C4-2B (cell line): Measurements from ENCODE around the gene SDK2.

Experiments used
- H3K27ac ChIP-seq: fragments of 450-650 bp; 2 replicates; pipeline ENCODE4 v1.5.1; 2017
- ZFX ChIP-seq: fragments of 450-650 bp; IDR thresholded peaks from 2 replicates; pipeline ENCODE4 v1.6.1; 2017
- TF ChIP-seq, protein P1 (sequence below): fragments of 450-650 bp; conservative IDR thresholded peaks from 2 replicates; pipeline ENCODE4 v1.5.1; 2017; ENCODE audit warnings: mild to moderate bottlenecking

Gene SDK2

DNA sequence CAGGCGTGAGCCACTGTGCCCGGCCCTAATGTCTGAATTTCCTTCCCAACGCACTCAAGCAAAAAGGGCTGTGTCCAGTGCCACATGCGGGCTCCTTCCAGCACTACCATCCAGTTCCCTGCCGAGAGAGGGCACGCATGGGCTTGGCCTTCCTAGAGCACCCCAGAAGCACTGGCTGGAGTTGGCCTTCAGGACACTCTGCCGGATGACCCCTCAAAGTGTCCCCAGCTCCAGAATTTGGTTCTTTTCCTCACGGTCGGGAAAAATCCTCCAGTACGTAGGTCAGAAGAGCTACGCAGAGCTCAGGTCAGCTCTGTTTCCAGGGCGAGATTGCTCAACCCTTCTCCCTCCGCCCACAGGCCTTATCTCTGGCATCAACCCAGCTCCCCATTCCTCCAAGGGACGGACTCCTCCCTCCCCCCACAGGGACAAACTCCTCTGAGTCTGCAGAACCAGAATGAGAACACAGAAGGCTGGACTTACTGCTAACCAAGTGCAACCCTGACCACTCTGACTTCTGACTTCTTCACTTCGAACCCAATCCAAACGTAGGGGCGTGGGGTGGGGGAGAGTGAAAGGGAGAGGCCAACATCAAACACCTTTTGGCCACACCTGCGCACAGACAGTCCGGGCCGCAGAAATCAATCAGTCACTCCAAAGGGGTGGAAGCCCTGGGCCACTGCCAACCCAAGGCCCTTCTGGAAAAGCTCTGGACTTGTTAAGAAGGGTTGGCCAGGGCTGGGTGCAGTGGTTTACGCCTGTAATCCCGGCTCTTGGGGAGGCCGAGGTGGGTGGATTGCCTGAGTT is 336.0 kb downstream of the SDK2 start:
- TF ChIP-seq ZFX: no peak
- TF ChIP-seq, protein P1, sequence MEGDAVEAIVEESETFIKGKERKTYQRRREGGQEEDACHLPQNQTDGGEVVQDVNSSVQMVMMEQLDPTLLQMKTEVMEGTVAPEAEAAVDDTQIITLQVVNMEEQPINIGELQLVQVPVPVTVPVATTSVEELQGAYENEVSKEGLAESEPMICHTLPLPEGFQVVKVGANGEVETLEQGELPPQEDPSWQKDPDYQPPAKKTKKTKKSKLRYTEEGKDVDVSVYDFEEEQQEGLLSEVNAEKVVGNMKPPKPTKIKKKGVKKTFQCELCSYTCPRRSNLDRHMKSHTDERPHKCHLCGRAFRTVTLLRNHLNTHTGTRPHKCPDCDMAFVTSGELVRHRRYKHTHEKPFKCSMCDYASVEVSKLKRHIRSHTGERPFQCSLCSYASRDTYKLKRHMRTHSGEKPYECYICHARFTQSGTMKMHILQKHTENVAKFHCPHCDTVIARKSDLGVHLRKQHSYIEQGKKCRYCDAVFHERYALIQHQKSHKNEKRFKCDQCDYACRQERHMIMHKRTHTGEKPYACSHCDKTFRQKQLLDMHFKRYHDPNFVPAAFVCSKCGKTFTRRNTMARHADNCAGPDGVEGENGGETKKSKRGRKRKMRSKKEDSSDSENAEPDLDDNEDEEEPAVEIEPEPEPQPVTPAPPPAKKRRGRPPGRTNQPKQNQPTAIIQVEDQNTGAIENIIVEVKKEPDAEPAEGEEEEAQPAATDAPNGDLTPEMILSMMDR: no peak
- peak overlapping the region; percentile 99 for H3K27ac ChIP-seq

DNA sequence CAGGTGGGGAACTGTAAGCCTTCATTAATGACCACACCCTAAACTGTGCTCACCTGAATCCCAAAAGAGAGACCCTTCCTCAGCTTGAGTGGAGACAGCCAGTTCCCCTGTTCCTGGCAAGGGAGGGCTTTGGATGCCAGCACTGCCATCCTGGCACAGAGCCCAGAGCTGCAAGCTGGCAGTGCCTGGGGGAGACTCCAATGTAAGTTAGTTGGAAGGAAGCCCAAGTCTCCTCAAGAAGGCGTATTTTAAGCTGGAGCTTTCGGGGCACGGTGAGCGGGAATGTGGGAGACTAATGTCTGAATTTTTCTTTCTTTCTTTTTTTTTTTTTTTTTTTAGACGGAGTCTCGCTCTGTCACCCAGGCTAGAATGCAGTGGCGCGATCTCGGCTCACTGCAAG is 337.1 kb downstream of the SDK2 start:
- TF ChIP-seq, protein P1: no peak
- TF ChIP-seq ZFX: no peak
- H3K27ac ChIP-seq: peak overlapping the region; percentile 99

DNA sequence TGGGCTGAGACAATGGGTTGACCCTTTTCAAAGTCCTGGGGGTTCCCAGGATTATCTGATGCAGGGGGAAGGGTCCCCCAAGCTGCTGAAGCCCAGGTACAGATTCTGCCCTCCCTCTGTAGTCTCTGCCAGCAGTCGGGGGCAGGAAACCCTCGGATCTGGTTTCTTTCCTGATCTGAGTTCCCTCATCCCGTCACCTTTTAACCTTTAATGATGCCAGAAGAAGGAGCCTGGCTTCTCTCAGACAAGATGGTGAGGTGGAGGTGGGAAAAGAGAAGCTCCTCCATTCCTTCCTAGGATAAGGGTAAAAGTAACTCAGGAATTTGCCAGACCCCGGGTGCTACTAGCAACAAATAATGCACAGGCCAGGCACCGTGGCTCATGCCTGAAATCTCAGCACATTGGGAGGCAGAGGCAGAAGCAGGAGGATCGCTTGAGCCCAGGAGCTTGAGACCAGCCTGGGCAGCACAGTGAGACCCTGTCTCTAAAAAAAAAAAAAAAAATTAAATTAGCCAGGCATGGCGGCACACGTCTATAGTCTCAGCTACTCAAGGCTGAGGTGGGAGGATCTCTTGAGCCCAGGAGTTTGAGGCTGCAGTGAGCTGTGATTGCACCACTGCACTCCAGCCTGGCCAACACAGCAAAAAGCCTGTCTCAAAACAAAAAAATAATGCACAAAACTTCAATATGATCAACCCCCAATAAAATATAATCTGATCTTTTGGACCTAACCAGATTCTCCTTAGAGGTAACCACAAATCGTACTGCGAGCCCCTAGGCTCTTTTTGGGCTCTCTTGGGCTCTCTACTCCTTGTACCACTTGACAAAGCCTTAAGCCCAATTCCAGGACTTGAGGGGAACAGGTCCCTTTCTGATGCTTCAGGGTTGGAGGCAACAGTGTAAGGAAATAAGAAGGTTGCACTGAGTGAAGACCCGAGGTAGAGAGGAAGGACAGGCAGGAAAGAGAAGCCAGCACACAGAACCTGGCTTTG is 338.1 kb downstream of the SDK2 start:
- TF ChIP-seq, protein P1: no peak
- no peak for TF ChIP-seq ZFX
- peak overlapping the region; percentile 99 for H3K27ac ChIP-seq

DNA sequence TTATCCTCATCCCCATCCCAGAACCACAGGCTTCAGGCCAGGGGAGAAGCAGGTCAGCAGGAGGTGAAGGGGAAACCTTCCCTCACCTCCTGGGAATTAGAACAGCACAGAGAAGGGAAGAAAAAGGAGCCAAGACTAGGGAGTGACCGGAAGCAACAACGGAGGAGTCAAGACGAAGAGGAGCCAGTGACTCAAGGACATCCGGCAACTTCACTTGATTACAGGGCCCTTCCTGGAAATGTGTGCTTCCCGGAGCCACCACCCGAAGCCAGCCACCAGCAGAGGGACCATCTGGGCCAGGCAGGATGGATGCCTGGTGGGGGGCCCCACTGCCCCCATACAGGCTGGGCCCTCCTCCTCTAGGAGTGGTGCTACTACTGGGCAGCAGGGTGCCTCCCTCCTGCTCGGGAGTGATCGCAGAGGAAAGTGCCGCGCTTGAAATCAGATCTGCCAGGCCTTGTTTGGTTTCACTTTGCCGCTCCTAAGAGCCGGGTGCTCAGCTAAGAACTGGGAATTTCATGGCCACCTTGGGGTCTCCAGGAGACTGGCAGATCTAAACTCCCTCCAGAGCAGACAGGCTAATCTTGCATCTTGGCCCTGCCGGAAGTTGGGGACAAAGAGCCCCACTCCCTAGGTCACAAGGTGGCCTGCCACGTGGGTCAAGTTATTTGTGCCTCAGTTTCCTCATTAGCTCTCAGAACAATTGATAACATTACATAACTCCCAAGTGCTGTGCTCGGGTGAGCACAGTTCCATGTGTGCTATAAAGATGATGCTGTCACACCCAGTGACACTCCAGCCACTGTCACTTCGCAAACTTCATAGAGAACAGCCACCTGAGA is 339.1 kb downstream of the SDK2 start:
- peak overlapping the region; percentile 99 for H3K27ac ChIP-seq

DNA sequence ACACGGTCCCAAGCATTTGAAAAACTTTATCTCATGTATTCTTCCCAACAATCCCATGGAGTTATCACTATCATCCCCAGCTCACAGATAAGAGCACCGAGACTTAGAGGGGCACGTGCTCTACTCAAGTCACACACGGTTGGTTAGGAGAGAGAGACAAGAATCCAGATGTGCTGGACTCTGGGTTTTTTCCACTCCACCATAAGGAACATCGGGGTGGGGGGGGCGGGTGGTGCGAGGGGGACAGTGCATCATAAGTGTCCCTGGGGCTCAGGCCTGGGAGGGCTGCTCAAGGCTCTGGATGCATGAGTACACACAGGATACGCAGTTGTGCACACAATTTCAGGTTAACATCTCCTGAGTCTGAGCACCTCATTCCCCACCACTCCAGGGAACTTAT is 339.8 kb downstream of the SDK2 start:
- TF ChIP-seq, protein P1: no peak
- TF ChIP-seq ZFX: no peak
- H3K27ac ChIP-seq: peak overlapping the region; percentile 99

More for the DNA sequence above, 339.1 kb downstream of the SDK2 start:
- peak; percentile 63; the same call in 1 of the 2 replicates for TF ChIP-seq ZFX
- TF ChIP-seq, protein P1: no peak

DNA sequence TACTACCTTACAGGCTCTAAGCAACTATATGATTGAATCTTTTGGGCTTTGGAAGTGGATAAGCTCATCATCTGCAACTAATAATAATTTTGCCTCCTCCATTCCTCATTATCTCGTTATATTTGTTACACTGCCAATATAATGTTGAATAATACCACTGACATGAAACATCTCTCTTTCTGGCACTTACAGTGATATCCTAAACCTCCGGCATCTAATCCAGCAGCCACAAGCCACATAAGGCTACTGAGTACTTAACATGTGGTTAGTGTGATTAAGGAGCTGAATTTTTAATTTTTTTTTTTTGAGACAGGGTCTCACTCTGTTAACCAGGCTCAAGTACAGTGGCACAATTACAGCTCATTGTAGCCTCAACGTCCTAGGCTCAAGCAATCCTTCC is 342.1 kb downstream of the SDK2 start:
- no peak for TF ChIP-seq ZFX
- TF ChIP-seq, protein P1: no peak
- no peak overlapping the region for H3K27ac ChIP-seq
